GM21367 (cell line): ENCODE results near the gene ZSCAN5C.
"Not testable (repeated sequence)": the region's sequence is repeated elsewhere in the genome, so short reads cannot be mapped to it uniquely, and the experiment has no call there.

ENCODE experiments used
- ATAC-seq: cut with Tn5 transposase; IDR thresholded peaks from one replicate; pipeline ENCODE4 v1.9.1; 2021; ENCODE audit not compliant: unreplicated experiment

Gene ZSCAN5C

GRCh38 chr19:56191115-56191514, 11.0 kb upstream of the ZSCAN5C start:
- no peak for ATAC-seq

GRCh38 chr19:56191711-56192110, 10.4 kb upstream of the ZSCAN5C start:
- no peak for ATAC-seq

- ATAC-seq: no peak
Measured at GRCh38 chr19:56193981-56194640, 8.0 kb upstream of the ZSCAN5C start.

GRCh38 chr19:56197646-56198045, 4.4 kb upstream of the ZSCAN5C start, which contains the start of gene ZSCAN5B:
Gene ZSCAN5B, minus strand, starts transcription at chr19:56197783. Its CDS starts 4,731 bp downstream, at chr19:56193052.
- not testable (repeated sequence) for ATAC-seq

- ATAC-seq: no peak
Measured at GRCh38 chr19:56199687-56200086, 2.4 kb upstream of the ZSCAN5C start.

GRCh38 chr19:56207581-56207980, 5.5 kb downstream of the ZSCAN5C start:
- ATAC-seq: not testable (repeated sequence)

- no peak for ATAC-seq
Measured at GRCh38 chr19:56209091-56209490, 7.0 kb downstream of the ZSCAN5C start.

- ATAC-seq: not testable (repeated sequence)
Measured at GRCh38 chr19:56210036-56210435, 8.0 kb downstream of the ZSCAN5C start.

- ATAC-seq: no peak
Measured at GRCh38 chr19:56211718-56212117, 9.6 kb downstream of the ZSCAN5C start.

GRCh38 chr19:56217039-56217949, 15.2 kb downstream of the ZSCAN5C start:
- ATAC-seq: no peak

- ATAC-seq: no peak
Measured at GRCh38 chr19:56218961-56219360, 16.9 kb downstream of the ZSCAN5C start.

GRCh38 chr19:56221442-56221841, 19.4 kb downstream of the ZSCAN5C start:
- ATAC-seq: not testable (repeated sequence)

- ATAC-seq: no peak
Measured at GRCh38 chr19:56221851-56222250, 19.8 kb downstream of the ZSCAN5C start.

- ATAC-seq: no peak
Measured at GRCh38 chr19:56222901-56223300, 20.8 kb downstream of the ZSCAN5C start.

GRCh38 chr19:56223481-56223880, 21.4 kb downstream of the ZSCAN5C start:
- no peak for ATAC-seq

GRCh38 chr19:56245121-56245740, 43.2 kb downstream of the ZSCAN5C start:
- ATAC-seq: no peak

- ATAC-seq: not testable (repeated sequence)
Measured at GRCh38 chr19:56245764-56246163, 43.7 kb downstream of the ZSCAN5C start.

GRCh38 chr19:56248736-56249338, 46.8 kb downstream of the ZSCAN5C start:
- ATAC-seq: not testable (repeated sequence)

GRCh38 chr19:56252699-56253422, 50.8 kb downstream of the ZSCAN5C start:
- no peak for ATAC-seq

- no peak for ATAC-seq
Measured at GRCh38 chr19:56253737-56254136, 51.7 kb downstream of the ZSCAN5C start.
